ENCODE measurements around the gene RHOC.
"Not testable (repeated sequence)": the region's sequence is repeated elsewhere in the genome, so short reads cannot be mapped to it uniquely, and the experiment has no call there.

RHOC gene

DNA sequence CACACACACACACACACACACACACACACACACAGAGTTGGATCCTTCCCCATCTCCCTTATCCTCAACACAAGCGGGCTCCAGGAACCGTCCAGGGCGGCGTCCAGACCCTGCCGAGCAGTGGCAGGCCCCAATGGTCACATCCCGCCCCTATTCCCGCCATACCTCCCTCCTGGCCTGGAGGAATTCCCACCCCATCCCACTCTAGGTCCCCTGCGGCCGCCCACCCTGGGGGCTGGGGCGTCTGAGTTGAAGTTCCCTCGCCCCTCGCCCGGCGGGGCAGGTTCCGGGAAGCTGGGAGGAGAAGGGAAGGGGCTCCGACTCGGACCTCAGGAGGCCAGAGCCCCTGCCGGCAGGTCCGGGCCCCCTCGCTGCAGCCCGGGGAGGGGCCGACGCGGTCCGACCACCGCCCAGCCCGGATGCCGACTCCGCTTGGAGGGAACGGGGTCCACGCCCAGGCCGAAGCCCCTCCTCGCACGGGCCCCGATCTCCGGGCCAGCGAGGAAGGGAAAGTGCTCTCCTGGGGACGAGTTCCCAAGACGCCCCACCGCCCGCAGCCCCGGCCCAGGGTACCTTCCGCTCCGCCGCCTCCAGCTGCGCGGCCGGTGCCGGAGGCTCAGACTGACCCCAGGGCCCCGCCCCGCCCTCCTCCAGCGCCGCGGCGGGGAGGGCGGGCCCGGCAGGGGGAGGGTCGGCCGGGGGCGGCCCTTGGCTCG, at the start of gene RHOC:
Gene RHOC, minus strand, starts transcription at position 623 of the 716 bp plus-strand sequence. CDS start 3,328 bp downstream, outside the sequence.
- no peak for DNase-seq

- no peak for DNase-seq
Observed at GRCh38 chr1:112754116-112754628, 47.2 kb upstream of the RHOC start.

DNA sequence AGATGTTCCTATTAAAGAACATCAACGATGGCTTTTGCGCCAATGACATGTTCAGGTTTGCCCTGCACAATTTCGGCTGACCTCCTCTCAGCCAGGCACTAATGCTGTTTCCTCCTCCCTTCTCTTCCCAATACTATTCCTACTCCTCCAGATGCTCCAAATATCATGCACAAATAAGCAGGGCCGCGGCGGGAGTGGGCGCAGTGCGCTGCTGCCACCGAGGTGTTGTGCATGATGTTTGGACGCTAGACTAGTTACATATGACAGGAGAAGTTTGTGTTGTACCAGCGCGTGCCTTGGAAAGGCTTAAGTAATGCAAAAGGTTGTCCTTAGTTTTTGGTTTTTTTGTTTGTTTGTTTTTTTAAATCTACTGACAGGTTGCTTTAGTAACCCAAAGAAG, 41.5 kb upstream of the RHOC start:
- DNase-seq: no peak

DNA sequence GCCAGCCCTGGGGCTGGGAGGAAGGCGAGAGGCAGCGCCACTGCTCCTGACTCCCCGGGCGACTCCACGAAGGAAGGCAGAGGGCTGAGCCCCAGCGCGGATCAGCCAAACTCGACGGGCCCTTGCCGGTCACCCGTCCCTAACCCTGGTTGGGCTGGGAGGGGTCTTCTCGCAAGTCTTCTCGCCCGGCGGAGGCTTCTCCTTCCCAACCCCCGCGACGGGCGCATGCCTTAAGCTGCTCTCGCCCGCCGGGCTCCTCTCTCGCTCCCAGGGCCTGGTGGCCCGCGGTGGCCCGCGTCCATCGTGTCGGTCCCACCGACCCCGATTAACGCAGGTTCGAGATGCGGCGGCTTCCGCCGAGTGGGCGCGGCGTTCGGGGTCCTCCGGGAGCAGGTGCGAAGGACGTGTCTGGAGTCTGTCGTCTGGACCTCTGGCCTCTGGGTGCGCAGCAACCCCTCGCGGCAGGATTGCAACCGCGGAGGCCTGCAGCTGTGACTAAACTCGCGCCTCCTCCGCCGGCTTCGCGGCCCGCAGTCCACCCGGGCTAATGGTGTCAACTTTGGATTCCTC, 37.2 kb upstream of the RHOC start:
- DNase-seq: no peak

- DNase-seq: no peak
Observed at GRCh38 chr1:112743174-112744008, 36.5 kb upstream of the RHOC start.

- DNase-seq: no peak
Observed at GRCh38 chr1:112737573-112737972, 30.6 kb upstream of the RHOC start.

GRCh38 chr1:112735752-112736151, 28.8 kb upstream of the RHOC start:
- no peak for DNase-seq

DNA sequence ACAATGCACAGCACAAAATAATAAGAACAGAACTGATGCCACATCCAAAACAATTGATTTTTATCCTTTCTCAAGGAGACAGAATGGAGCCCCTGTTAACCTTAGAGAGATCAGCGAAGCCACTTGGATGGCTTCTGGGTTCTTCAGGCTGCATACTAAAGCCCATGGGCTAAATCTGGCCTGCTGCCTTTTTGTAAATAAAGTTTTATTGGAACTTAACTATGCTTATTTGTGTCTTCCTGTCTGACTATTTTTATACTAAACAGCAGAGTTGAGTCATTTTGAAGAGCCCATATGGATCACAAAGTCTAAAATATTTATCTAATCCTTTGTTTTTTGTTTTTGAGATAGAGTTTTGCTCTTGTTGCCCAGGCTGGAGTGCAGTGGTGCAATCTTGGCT, 24.5 kb upstream of the RHOC start:
- DNase-seq: no peak

- no peak for DNase-seq
Observed at GRCh38 chr1:112729909-112730308, 23.0 kb upstream of the RHOC start.

GRCh38 chr1:112729011-112729410, 22.1 kb upstream of the RHOC start:
- not testable (repeated sequence) for DNase-seq

GRCh38 chr1:112728306-112728971, 21.5 kb upstream of the RHOC start:
- not testable (repeated sequence) for DNase-seq

- DNase-seq: no peak
Observed at GRCh38 chr1:112727716-112728115, 20.8 kb upstream of the RHOC start.

DNA sequence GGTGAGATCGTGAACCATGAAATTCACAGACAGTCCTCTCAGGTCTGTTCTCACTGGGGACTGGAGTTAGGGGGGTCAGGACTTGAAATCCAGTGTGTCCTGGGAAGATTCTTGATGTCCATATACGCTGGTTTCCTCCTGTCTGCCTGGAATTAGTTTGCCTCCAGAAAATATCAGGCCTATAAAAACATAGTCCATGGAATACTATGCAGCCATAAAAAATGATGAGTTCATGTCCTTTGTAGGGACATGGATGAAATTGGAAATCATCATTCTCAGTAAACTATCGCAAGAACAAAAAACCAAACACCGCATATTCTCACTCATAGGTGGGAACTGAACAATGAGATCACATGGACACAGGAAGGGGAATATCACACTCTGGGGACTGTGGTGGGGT, 17.3 kb upstream of the RHOC start:
- DNase-seq: not testable (repeated sequence)

DNA sequence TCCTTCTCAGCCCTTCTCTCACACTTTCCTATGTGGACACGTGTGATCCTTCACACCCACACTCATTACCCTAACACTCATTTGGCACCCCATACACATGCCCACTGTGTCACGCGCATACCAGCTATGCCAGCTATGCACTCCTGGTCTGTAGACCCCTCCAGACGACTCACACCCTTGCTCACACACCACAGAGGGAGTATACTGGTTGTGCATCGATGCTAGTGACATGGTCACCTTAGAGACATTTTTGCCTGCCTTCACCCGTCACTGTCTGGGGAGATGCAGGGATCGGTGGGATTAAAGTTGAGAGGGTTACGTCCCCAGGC, 16.5 kb upstream of the RHOC start:
- DNase-seq: no peak

- peak; percentile 32 for DNase-seq
Observed at GRCh38 chr1:112722601-112723510, 15.9 kb upstream of the RHOC start.

DNA sequence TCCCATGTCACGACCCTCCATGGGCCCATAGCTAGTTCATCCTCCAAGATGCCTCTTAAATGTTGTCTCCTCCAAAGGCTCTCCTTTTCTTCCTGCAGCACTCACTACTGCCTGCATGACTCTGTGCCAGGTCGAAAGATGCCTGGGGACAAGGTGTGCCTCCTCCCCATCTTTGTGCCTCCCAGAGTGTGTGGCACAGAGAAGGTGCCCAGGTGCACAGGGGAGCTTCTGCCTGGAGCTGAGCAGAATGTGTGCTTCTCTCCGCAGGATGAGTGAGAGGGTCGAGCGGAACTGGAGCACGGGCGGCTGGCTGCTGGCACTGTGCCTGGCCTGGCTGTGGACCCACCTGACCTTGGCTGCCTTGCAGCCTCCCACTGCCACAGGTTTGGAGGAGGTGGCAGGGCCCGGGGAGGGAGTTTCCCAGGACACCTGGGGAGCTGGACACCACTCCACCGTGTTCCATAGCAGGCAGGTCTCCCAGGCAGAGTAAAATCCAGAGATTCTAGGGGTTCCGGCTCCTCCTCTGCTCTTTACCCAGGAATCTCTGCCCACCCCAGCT, 15.1 kb upstream of the RHOC start:
- DNase-seq: no peak

- DNase-seq: not testable (repeated sequence)
Observed at GRCh38 chr1:112721294-112721693, 14.4 kb upstream of the RHOC start.

GRCh38 chr1:112720800-112721199, 13.9 kb upstream of the RHOC start:
- DNase-seq: no peak

DNA sequence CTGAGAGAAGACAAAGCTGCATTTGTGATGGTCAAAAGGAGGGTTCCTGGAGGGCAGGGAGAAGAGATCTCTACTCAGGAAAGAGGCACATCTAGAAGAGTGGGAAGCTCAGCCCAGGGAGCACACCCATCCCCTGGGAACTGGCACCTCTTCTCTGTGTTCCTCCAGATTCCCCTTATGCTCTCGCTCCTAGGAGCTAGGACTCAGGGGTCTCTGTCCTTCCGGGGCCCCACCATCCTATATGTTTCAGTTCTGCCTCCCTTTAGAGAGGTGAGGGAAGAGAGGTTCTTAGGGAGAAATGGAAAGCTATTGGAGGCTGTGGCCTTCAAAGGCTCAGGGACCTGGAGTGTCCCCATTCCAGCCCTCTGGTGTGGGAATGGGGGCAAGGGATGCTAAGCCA, 12.8 kb upstream of the RHOC start:
- DNase-seq: no peak

- peak; percentile 77 for DNase-seq
Observed at GRCh38 chr1:112718691-112719418, 11.9 kb upstream of the RHOC start.

GRCh38 chr1:112717263-112717873, 10.4 kb upstream of the RHOC start:
- DNase-seq: no peak
